Measurements from ENCODE around the gene TOMM5. TPM values are rescaled to one million over a fixed set of nuclear protein-coding genes. Genes with fewer than 3 reads are reported as not detected.

The TOMM5 gene
- total RNA-seq, 1 experiment from 2014 or later, result 49.3 TPM

GRCh38 chr9:37619806-37620205 is 27.4 kb upstream of the TOMM5 start:
- TF ChIP-seq CTCF (IDR thresholded peaks at IDR 0.05; ENCODE audit: unreplicated experiment), result no peak
- no TSS peak for BruUV-seq (replicated peaks)
- Mint-ChIP-seq H3K27me3 (ENCODE audit: unreplicated experiment) (peaks cover 13% of the 10 kb centered on the region), H3K27ac (ENCODE audit: unreplicated experiment) (no peak overlapping the region), H3K4me1 (ENCODE audit: low read depth, unreplicated experiment) (no peaks in the 10 kb centered on the region), H3K36me3 (ENCODE audit: insufficient read depth, unreplicated experiment) (no peaks in the 10 kb centered on the region), H3K4me3 (ENCODE audit: low read depth, unreplicated experiment) (no peak overlapping the region), H3K9me3 (ENCODE audit: low read depth, unreplicated experiment) (no peaks in the 10 kb centered on the region)
- no peak for DNase-seq
- CTCF ChIA-PET, result no interaction called here
- intact Hi-C loops (cut with micrococcal nuclease; ENCODE audit: unreplicated experiment), result no loop called here

GRCh38 chr9:37618817-37619216 is 26.4 kb upstream of the TOMM5 start:
- Mint-ChIP-seq H3K9me3 (ENCODE audit: low read depth, unreplicated experiment) (no peaks in the 10 kb centered on the region), H3K27ac (ENCODE audit: unreplicated experiment) (no peak overlapping the region), H3K27me3 (ENCODE audit: unreplicated experiment) (peaks cover 22% of the 10 kb centered on the region), H3K36me3 (ENCODE audit: insufficient read depth, unreplicated experiment) (no peaks in the 10 kb centered on the region), H3K4me1 (ENCODE audit: low read depth, unreplicated experiment) (no peaks in the 10 kb centered on the region), H3K4me3 (ENCODE audit: low read depth, unreplicated experiment) (no peak overlapping the region)
- no peak for DNase-seq
- CTCF ChIA-PET, result no interaction called here
- no TSS peak for BruUV-seq (replicated peaks)
- intact Hi-C loops (cut with micrococcal nuclease; ENCODE audit: unreplicated experiment), result no loop called here
- no peak for TF ChIP-seq CTCF (IDR thresholded peaks at IDR 0.05; ENCODE audit: unreplicated experiment)

GRCh38 chr9:37617832-37618231 is 25.4 kb upstream of the TOMM5 start:
- no peaks in the 10 kb centered on the region for H3K36me3 Mint-ChIP-seq (ENCODE audit: insufficient read depth, unreplicated experiment)
- intact Hi-C loops (cut with micrococcal nuclease; ENCODE audit: unreplicated experiment), result no loop called here
- no peak overlapping the region for H3K27ac Mint-ChIP-seq (ENCODE audit: unreplicated experiment)
- CTCF ChIA-PET, result no interaction called here
- H3K27me3 Mint-ChIP-seq (ENCODE audit: unreplicated experiment), result peaks cover 27% of the 10 kb centered on the region
- no peak for DNase-seq
- no peaks in the 10 kb centered on the region for H3K4me1 Mint-ChIP-seq (ENCODE audit: low read depth, unreplicated experiment)
- no peaks in the 10 kb centered on the region for H3K9me3 Mint-ChIP-seq (ENCODE audit: low read depth, unreplicated experiment)
- BruUV-seq (replicated peaks), result no TSS peak
- no peak for TF ChIP-seq CTCF (IDR thresholded peaks at IDR 0.05; ENCODE audit: unreplicated experiment)
- H3K4me3 Mint-ChIP-seq (ENCODE audit: low read depth, unreplicated experiment), result no peak overlapping the region

- BruUV-seq (replicated peaks), result no TSS peak
- intact Hi-C loops (cut with micrococcal nuclease; ENCODE audit: unreplicated experiment), result no loop called here
- H3K4me3 Mint-ChIP-seq (ENCODE audit: low read depth, unreplicated experiment), result no peak overlapping the region
- no peak for DNase-seq
- H3K27ac Mint-ChIP-seq (ENCODE audit: unreplicated experiment), result no peak overlapping the region
- H3K27me3 Mint-ChIP-seq (ENCODE audit: unreplicated experiment), result peaks cover 27% of the 10 kb centered on the region
- CTCF ChIA-PET, result interaction anchor here (0.6 kb wide), 1 partner anchor 140 kb away, joined by 3 read pairs; no protein-coding TSS in a partner anchor
- no peaks in the 10 kb centered on the region for H3K36me3 Mint-ChIP-seq (ENCODE audit: insufficient read depth, unreplicated experiment)
- H3K9me3 Mint-ChIP-seq (ENCODE audit: low read depth, unreplicated experiment), result no peaks in the 10 kb centered on the region
- TF ChIP-seq CTCF (IDR thresholded peaks at IDR 0.05; ENCODE audit: unreplicated experiment), result no peak
- H3K4me1 Mint-ChIP-seq (ENCODE audit: low read depth, unreplicated experiment), result no peaks in the 10 kb centered on the region
Observed at GRCh38 chr9:37617161-37617560, 24.8 kb upstream of the TOMM5 start.
